HG02973 (cell line): ENCODE measurements around the gene TSHZ2.

Experiments
- ATAC-seq: cut with Tn5 transposase; IDR thresholded peaks from one replicate; pipeline ENCODE4 v1.9.1; 2021; ENCODE audit warnings: moderate library complexity; ENCODE audit not compliant: unreplicated experiment

Gene TSHZ2

GRCh38 chr20:53370345-53370961 lies 398.3 kb downstream of the TSHZ2 start:
- no peak for ATAC-seq

GRCh38 chr20:53371216-53371615 lies 399.1 kb downstream of the TSHZ2 start:
- no peak for ATAC-seq

GRCh38 chr20:53376021-53376420 lies 403.9 kb downstream of the TSHZ2 start:
- no peak for ATAC-seq

GRCh38 chr20:53379014-53379832 lies 407.1 kb downstream of the TSHZ2 start:
- ATAC-seq: no peak

GRCh38 chr20:53379833-53380120 lies 407.6 kb downstream of the TSHZ2 start:
- ATAC-seq: no peak

GRCh38 chr20:53381568-53382262 lies 409.6 kb downstream of the TSHZ2 start:
- no peak for ATAC-seq

- ATAC-seq: no peak
These were observed 410.2 kb downstream of the TSHZ2 start for GRCh38 chr20:53382263-53382844.

GRCh38 chr20:53383916-53384315 lies 411.8 kb downstream of the TSHZ2 start:
- no peak for ATAC-seq

GRCh38 chr20:53384392-53384791 lies 412.2 kb downstream of the TSHZ2 start:
- no peak for ATAC-seq

- no peak for ATAC-seq
These were observed 414.0 kb downstream of the TSHZ2 start for GRCh38 chr20:53385941-53386767.

- ATAC-seq: no peak
These were observed 416.0 kb downstream of the TSHZ2 start for GRCh38 chr20:53387983-53388675.

- ATAC-seq: no peak
These were observed 417.6 kb downstream of the TSHZ2 start for GRCh38 chr20:53389516-53390300.

- ATAC-seq: no peak
These were observed 418.6 kb downstream of the TSHZ2 start for GRCh38 chr20:53390770-53391169.

GRCh38 chr20:53394433-53394832 lies 422.3 kb downstream of the TSHZ2 start:
- no peak for ATAC-seq

- ATAC-seq: no peak
These were observed 423.2 kb downstream of the TSHZ2 start for GRCh38 chr20:53395188-53395923.

- ATAC-seq: no peak
These were observed 426.9 kb downstream of the TSHZ2 start for GRCh38 chr20:53399083-53399482.

- no peak for ATAC-seq
These were observed 427.6 kb downstream of the TSHZ2 start for GRCh38 chr20:53399592-53400335.
